HG03521 (cell line): ENCODE measurements around the gene KHK.
A peak's percentile ranks its signal among the peaks of the same experiment; 100 is the strongest.

Experiments
- ATAC-seq: cut with Tn5 transposase; IDR thresholded peaks from one replicate; pipeline ENCODE4 v1.9.1; 2021; ENCODE audit warnings: mild to moderate bottlenecking, moderate library complexity; ENCODE audit not compliant: unreplicated experiment

The KHK gene

GRCh38 chr2:27126252-27126710 is 39.7 kb downstream of the KHK start:
- ATAC-seq = no peak

GRCh38 chr2:27127883-27128667 is 41.5 kb downstream of the KHK start:
- no peak for ATAC-seq

- no peak for ATAC-seq
Measured at GRCh38 chr2:27128668-27129571, 42.3 kb downstream of the KHK start.

- ATAC-seq = no peak
Measured at GRCh38 chr2:27130396-27130795, 43.8 kb downstream of the KHK start.

GRCh38 chr2:27131429-27131828 is 44.9 kb downstream of the KHK start:
- no peak for ATAC-seq

- no peak for ATAC-seq
Measured at GRCh38 chr2:27133195-27133875, 46.8 kb downstream of the KHK start.

- ATAC-seq = peak; percentile 90
Measured at GRCh38 chr2:27133905-27134780, 47.6 kb downstream of the KHK start, which contains the start of gene PREB. PREB (minus strand) TSS chr2:27134636; CDS start chr2:27134421, 215 bp downstream.

- ATAC-seq = no peak
Measured at GRCh38 chr2:27134781-27135477, 48.4 kb downstream of the KHK start.

- no peak for ATAC-seq
Measured at GRCh38 chr2:27135478-27135955, 48.9 kb downstream of the KHK start.

- no peak for ATAC-seq
Measured at GRCh38 chr2:27136751-27137150, 50.2 kb downstream of the KHK start.

- ATAC-seq = no peak
Measured at GRCh38 chr2:27137322-27137935, 50.9 kb downstream of the KHK start.

- ATAC-seq = no peak
Measured at GRCh38 chr2:27138111-27138510, 51.5 kb downstream of the KHK start.

GRCh38 chr2:27139310-27139709 is 52.7 kb downstream of the KHK start, which contains the start of gene PRR30:
PRR30 (minus strand) TSS chr2:27139410; CDS start chr2:27138329, 1,081 bp downstream.
- no peak for ATAC-seq

GRCh38 chr2:27143285-27143684 is 56.7 kb downstream of the KHK start:
- ATAC-seq = no peak

- ATAC-seq = no peak
Measured at GRCh38 chr2:27145682-27146081, 59.1 kb downstream of the KHK start.

- no peak for ATAC-seq
Measured at GRCh38 chr2:27147935-27148334, 61.4 kb downstream of the KHK start.

GRCh38 chr2:27148801-27149439 is 62.3 kb downstream of the KHK start, which contains the start of gene TCF23:
TCF23 (plus strand) TSS chr2:27149004; CDS start chr2:27149134, 130 bp downstream.
- ATAC-seq = no peak
